ENCODE data around the gene USP15.

The USP15 gene

GRCh38 chr12:62414180-62414579 lies 154.0 kb downstream of the USP15 start:
- TF ChIP-seq CTCF (IDR thresholded peaks at IDR 0.05; ENCODE audit: low read depth, low read length), result no peak
- DNase-seq (ENCODE audit: extremely low read depth, low read depth), result no peak

GRCh38 chr12:62426089-62426488 lies 165.9 kb downstream of the USP15 start:
- DNase-seq (ENCODE audit: extremely low read depth, low read depth), result no peak
- TF ChIP-seq CTCF (IDR thresholded peaks at IDR 0.05; ENCODE audit: low read depth, low read length), result no peak

GRCh38 chr12:62429457-62429856 lies 169.3 kb downstream of the USP15 start:
- no peak for DNase-seq (ENCODE audit: extremely low read depth, low read depth)
- no peak for TF ChIP-seq CTCF (IDR thresholded peaks at IDR 0.05; ENCODE audit: low read depth, low read length)

- TF ChIP-seq CTCF (IDR thresholded peaks at IDR 0.05; ENCODE audit: low read depth, low read length), result no peak
- no peak for DNase-seq (ENCODE audit: extremely low read depth, low read depth)
Observed at GRCh38 chr12:62434494-62435302, 174.5 kb downstream of the USP15 start.

- TF ChIP-seq CTCF (IDR thresholded peaks at IDR 0.05; ENCODE audit: low read depth, low read length), result peak; percentile 69
- peak; percentile 22 for DNase-seq (ENCODE audit: extremely low read depth, low read depth)
Observed at GRCh38 chr12:62435303-62436163, 175.3 kb downstream of the USP15 start.

GRCh38 chr12:62436164-62436503 lies 175.9 kb downstream of the USP15 start:
- no peak for TF ChIP-seq CTCF (IDR thresholded peaks at IDR 0.05; ENCODE audit: low read depth, low read length)
- DNase-seq (ENCODE audit: extremely low read depth, low read depth), result no peak

GRCh38 chr12:62438098-62438692 lies 178.0 kb downstream of the USP15 start:
- DNase-seq (ENCODE audit: extremely low read depth, low read depth), result peak; percentile 32
- TF ChIP-seq CTCF (IDR thresholded peaks at IDR 0.05; ENCODE audit: low read depth, low read length), result peak; percentile 64
